GM23338 (cell line): Measurements from ENCODE around the gene SSBP2. TPM values are rescaled to one million over a fixed set of nuclear protein-coding genes. Genes with fewer than 3 reads are reported as not detected.

ENCODE experiments used
- ATAC-seq: fragments of 200-7000 bp; cut with Tn5 transposase; 3 replicates; pipeline ENCODE4 v1.9.1; 2020
- DNase-seq: peaks from one replicate; pipeline ENCODE4 v3.0.0-alpha.2; 2015; ENCODE audit warnings: low spot score
- H2AFZ ChIP-seq: fragments of 200-600 bp; sonication (generic); 2 replicates; pipeline ENCODE4 v1.8.0; 2016; ENCODE audit warnings: antibody characterized with exemption, mild to moderate bottlenecking, moderate library complexity
- H3F3A ChIP-seq: fragments of 200-600 bp; sonication (generic); replicated peaks from 2 replicates; pipeline ENCODE4 v1.8.0; 2017; ENCODE audit warnings: antibody characterized with exemption, mixed run types, low read depth
- H3K27ac ChIP-seq: fragments of 200-600 bp; sonication (generic); 2 replicates; pipeline ENCODE4 v1.6.1; 2016; ENCODE audit warnings: low read depth
- H3K27me3 ChIP-seq: fragments of 200-600 bp; sonication (generic); 2 replicates; pipeline ENCODE4 v1.8.0; 2016; ENCODE audit warnings: mild to moderate bottlenecking, mixed run types, moderate library complexity; ENCODE audit not compliant: insufficient read depth
- H3K36me3 ChIP-seq: fragments of 200-600 bp; sonication (generic); 2 replicates; pipeline ENCODE4 v1.8.0; 2016; ENCODE audit warnings: mild to moderate bottlenecking; ENCODE audit not compliant: insufficient read depth
- H3K4me1 ChIP-seq: fragments of 200-600 bp; sonication (generic); 2 replicates; pipeline ENCODE4 v1.8.0; 2016; ENCODE audit warnings: mild to moderate bottlenecking, moderate library complexity; ENCODE audit not compliant: insufficient read depth
- H3K4me2 ChIP-seq: fragments of 200-600 bp; sonication (generic); 2 replicates; pipeline ENCODE4 v1.7.1; 2017; ENCODE audit warnings: mixed run types
- H3K4me3 ChIP-seq: fragments of 200-600 bp; sonication (generic); 2 replicates; pipeline ENCODE4 v1.6.1; 2016; ENCODE audit warnings: mixed run types
- H3K79me2 ChIP-seq: fragments of 200-600 bp; sonication (generic); replicated peaks from 2 replicates; pipeline ENCODE4 v1.8.0; 2017; ENCODE audit warnings: mild to moderate bottlenecking; ENCODE audit not compliant: insufficient read depth
- H3K9me2 ChIP-seq: fragments of 200-600 bp; sonication (generic); 2 replicates; pipeline ENCODE4 v1.8.0; 2017; ENCODE audit not compliant: insufficient read depth
- H4K20me1 ChIP-seq: fragments of 200-600 bp; sonication (generic); replicated peaks from 2 replicates; pipeline ENCODE4 v1.8.0; 2017; ENCODE audit warnings: mild to moderate bottlenecking; ENCODE audit not compliant: insufficient read depth
- H3K27ac Mint-ChIP-seq: 2 replicates; pipeline ENCODE4 v1.8.0; 2020; ENCODE audit warnings: inconsistent platforms, mild to moderate bottlenecking, moderate library complexity, mixed read lengths
- H3K27me3 Mint-ChIP-seq: 3 replicates; pipeline ENCODE4 v1.8.0; 2022; ENCODE audit warnings: low read depth, mild to moderate bottlenecking, moderate library complexity, mixed read lengths, inconsistent platforms; ENCODE audit not compliant: insufficient read depth, poor library complexity
- H3K36me3 Mint-ChIP-seq: 3 replicates; pipeline ENCODE4 v1.8.0; 2021; ENCODE audit warnings: low read depth, mild to moderate bottlenecking, inconsistent platforms, moderate library complexity, mixed read lengths
- H3K4me1 Mint-ChIP-seq: 3 replicates; pipeline ENCODE4 v1.8.0; 2020; ENCODE audit warnings: mild to moderate bottlenecking, inconsistent platforms, mixed read lengths
- H3K4me3 Mint-ChIP-seq: 3 replicates; pipeline ENCODE4 v1.8.0; 2021; ENCODE audit warnings: moderate library complexity, mild to moderate bottlenecking, inconsistent platforms, mixed read lengths
- H3K9me3 Mint-ChIP-seq: 3 replicates; pipeline ENCODE4 v1.8.0; 2020; ENCODE audit warnings: moderate library complexity, mild to moderate bottlenecking, inconsistent platforms, mixed read lengths
- EZH2 ChIP-seq: fragments of 200-600 bp; sonication (generic); IDR thresholded peaks from one replicate; pipeline ENCODE4 v1.8.0; 2017; ENCODE audit warnings: antibody characterized with exemption, mild to moderate bottlenecking, low read depth; ENCODE audit not compliant: unreplicated experiment
- EZH2phosphoT487 ChIP-seq: fragments of 200-600 bp; sonication (generic); IDR thresholded peaks from one replicate; pipeline ENCODE4 v1.8.1; 2018; ENCODE audit warnings: antibody characterized with exemption; ENCODE audit not compliant: unreplicated experiment
- JUNB ChIP-seq: IDR thresholded peaks from one replicate; pipeline ENCODE4 v1.6.1; 2016; ENCODE audit warnings: antibody characterized with exemption; ENCODE audit not compliant: unreplicated experiment
- POLR2AphosphoS5 ChIP-seq: IDR thresholded peaks from 2 replicates; pipeline ENCODE4 v1.6.1; 2016; ENCODE audit warnings: antibody characterized with exemption, low read depth
- STAT1 ChIP-seq: IDR thresholded peaks from one replicate; pipeline ENCODE4 v1.6.1; 2016; ENCODE audit warnings: antibody characterized with exemption; ENCODE audit not compliant: unreplicated experiment
- ZNF114 ChIP-seq: fragments of 250-450 bp; sonication (Bioruptor Pico); IDR thresholded peaks from 2 replicates; pipeline ENCODE4 v1.5.0; 2020; ENCODE audit warnings: mild to moderate bottlenecking, moderate library complexity
- ZNF331 ChIP-seq: fragments of 250-450 bp; sonication (Bioruptor Pico); IDR thresholded peaks from 2 replicates; pipeline ENCODE4 v1.5.0; 2020; ENCODE audit warnings: low read depth, mild to moderate bottlenecking, moderate library complexity
- polyA plus RNA-seq: library from polyadenylated mRNA; unstranded; fragments of >200 nt; fragmentation: Nextera tagmentation; extraction: Ambion mirVana; gene quantifications from 2 replicates; pipeline ENCODE4 v1.2.1, GENCODE V29; 2016
- total RNA-seq: library from RNA; depleted of rRNA; stranded (reverse); fragments of >200 nt; shearing (Covaris generic); gene quantifications from 2 replicates; pipeline ENCODE4 v1.2.3, GENCODE V29; 2014
- TF ChIP-seq, protein P1 (sequence below): IDR thresholded peaks from one replicate; pipeline ENCODE4 v1.6.1; 2018; ENCODE audit warnings: antibody characterized with exemption; ENCODE audit not compliant: unreplicated experiment
- TF ChIP-seq, protein P2 (sequence below): fragments of 250-450 bp; sonication (Bioruptor Pico); IDR thresholded peaks from 2 replicates; pipeline ENCODE4 v1.5.0; 2020; ENCODE audit warnings: mild to moderate bottlenecking, moderate library complexity
- TF ChIP-seq, protein P3 (sequence below): IDR thresholded peaks from 2 replicates; pipeline ENCODE4 v1.6.1; 2016; ENCODE audit warnings: antibody characterized with exemption

SSBP2 gene
- total and polyA plus RNA-seq, 2 experiments from 2014 or later: 21.5 to 24.7 TPM

DNA sequence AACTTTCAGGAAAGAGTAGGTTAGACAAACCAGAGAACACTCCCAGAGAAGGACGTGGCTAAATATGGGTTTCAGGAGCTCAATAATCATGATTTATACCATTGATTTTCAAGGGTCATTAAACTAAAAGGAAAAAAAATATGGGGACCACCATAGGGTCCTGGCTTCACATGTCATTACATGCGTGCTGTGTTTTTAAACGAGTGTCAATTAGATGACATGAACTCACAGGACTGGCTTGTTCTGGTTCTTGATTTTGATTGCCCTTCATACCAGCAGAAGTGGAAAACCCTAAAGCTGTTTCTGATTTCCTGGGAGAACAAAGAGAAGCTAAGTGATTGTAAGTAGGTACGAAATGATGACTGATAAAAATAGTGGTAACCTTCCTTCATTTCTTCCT lies 362.7 kb downstream of the SSBP2 start:
- no peak overlapping the region for H3K4me3 Mint-ChIP-seq
- Histone ChIP-seq H3K4me3 (no peak overlapping the region), H3K36me3 (no peaks in the 10 kb centered on the region), H3K27me3 (peaks cover 11% of the 10 kb centered on the region), H3K27ac (no peak overlapping the region), H3F3A (no peaks in the 10 kb centered on the region), H2AFZ (no peak overlapping the region), H3K79me2 (no peaks in the 10 kb centered on the region), H3K9me2 (no peaks in the 10 kb centered on the region), H4K20me1 (no peaks in the 10 kb centered on the region), H3K4me1 (no peaks in the 10 kb centered on the region), H3K4me2 (no peak overlapping the region)
- ATAC-seq: no peak
- H3K36me3 Mint-ChIP-seq: no peaks in the 10 kb centered on the region
- H3K27ac Mint-ChIP-seq: no peak overlapping the region
- no peaks in the 10 kb centered on the region for H3K9me3 Mint-ChIP-seq
- DNase-seq: no peak
- H3K27me3 Mint-ChIP-seq: no peaks in the 10 kb centered on the region
- H3K4me1 Mint-ChIP-seq: no peaks in the 10 kb centered on the region
- TF ChIP-seq, protein P1, sequence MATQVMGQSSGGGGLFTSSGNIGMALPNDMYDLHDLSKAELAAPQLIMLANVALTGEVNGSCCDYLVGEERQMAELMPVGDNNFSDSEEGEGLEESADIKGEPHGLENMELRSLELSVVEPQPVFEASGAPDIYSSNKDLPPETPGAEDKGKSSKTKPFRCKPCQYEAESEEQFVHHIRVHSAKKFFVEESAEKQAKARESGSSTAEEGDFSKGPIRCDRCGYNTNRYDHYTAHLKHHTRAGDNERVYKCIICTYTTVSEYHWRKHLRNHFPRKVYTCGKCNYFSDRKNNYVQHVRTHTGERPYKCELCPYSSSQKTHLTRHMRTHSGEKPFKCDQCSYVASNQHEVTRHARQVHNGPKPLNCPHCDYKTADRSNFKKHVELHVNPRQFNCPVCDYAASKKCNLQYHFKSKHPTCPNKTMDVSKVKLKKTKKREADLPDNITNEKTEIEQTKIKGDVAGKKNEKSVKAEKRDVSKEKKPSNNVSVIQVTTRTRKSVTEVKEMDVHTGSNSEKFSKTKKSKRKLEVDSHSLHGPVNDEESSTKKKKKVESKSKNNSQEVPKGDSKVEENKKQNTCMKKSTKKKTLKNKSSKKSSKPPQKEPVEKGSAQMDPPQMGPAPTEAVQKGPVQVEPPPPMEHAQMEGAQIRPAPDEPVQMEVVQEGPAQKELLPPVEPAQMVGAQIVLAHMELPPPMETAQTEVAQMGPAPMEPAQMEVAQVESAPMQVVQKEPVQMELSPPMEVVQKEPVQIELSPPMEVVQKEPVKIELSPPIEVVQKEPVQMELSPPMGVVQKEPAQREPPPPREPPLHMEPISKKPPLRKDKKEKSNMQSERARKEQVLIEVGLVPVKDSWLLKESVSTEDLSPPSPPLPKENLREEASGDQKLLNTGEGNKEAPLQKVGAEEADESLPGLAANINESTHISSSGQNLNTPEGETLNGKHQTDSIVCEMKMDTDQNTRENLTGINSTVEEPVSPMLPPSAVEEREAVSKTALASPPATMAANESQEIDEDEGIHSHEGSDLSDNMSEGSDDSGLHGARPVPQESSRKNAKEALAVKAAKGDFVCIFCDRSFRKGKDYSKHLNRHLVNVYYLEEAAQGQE: no peak
- no peak for TF ChIP-seq JUNB

DNA sequence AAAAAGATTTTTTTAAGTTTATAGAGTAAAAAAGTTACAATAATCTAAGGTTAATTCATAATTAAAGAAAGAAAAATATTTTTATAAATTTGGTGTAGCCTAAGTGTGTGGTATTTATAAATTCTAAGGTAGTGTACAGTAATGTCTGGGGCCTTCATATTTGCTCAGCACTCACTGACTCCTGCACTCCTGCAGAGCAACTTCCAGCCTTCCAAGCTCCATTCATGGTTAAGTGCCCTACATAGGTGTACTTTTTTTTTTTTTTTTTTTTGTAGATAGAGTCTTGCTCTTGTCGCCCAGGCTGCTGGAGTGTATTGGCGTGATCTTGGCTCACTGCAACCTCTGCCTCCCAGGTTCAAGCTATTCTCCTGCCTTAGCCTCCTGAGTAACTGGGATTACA lies 367.0 kb downstream of the SSBP2 start:
- Mint-ChIP-seq H3K27me3 (no peaks in the 10 kb centered on the region), H3K4me1 (no peaks in the 10 kb centered on the region)
- no peak overlapping the region for H2AFZ ChIP-seq
- TF ChIP-seq, protein P2, sequence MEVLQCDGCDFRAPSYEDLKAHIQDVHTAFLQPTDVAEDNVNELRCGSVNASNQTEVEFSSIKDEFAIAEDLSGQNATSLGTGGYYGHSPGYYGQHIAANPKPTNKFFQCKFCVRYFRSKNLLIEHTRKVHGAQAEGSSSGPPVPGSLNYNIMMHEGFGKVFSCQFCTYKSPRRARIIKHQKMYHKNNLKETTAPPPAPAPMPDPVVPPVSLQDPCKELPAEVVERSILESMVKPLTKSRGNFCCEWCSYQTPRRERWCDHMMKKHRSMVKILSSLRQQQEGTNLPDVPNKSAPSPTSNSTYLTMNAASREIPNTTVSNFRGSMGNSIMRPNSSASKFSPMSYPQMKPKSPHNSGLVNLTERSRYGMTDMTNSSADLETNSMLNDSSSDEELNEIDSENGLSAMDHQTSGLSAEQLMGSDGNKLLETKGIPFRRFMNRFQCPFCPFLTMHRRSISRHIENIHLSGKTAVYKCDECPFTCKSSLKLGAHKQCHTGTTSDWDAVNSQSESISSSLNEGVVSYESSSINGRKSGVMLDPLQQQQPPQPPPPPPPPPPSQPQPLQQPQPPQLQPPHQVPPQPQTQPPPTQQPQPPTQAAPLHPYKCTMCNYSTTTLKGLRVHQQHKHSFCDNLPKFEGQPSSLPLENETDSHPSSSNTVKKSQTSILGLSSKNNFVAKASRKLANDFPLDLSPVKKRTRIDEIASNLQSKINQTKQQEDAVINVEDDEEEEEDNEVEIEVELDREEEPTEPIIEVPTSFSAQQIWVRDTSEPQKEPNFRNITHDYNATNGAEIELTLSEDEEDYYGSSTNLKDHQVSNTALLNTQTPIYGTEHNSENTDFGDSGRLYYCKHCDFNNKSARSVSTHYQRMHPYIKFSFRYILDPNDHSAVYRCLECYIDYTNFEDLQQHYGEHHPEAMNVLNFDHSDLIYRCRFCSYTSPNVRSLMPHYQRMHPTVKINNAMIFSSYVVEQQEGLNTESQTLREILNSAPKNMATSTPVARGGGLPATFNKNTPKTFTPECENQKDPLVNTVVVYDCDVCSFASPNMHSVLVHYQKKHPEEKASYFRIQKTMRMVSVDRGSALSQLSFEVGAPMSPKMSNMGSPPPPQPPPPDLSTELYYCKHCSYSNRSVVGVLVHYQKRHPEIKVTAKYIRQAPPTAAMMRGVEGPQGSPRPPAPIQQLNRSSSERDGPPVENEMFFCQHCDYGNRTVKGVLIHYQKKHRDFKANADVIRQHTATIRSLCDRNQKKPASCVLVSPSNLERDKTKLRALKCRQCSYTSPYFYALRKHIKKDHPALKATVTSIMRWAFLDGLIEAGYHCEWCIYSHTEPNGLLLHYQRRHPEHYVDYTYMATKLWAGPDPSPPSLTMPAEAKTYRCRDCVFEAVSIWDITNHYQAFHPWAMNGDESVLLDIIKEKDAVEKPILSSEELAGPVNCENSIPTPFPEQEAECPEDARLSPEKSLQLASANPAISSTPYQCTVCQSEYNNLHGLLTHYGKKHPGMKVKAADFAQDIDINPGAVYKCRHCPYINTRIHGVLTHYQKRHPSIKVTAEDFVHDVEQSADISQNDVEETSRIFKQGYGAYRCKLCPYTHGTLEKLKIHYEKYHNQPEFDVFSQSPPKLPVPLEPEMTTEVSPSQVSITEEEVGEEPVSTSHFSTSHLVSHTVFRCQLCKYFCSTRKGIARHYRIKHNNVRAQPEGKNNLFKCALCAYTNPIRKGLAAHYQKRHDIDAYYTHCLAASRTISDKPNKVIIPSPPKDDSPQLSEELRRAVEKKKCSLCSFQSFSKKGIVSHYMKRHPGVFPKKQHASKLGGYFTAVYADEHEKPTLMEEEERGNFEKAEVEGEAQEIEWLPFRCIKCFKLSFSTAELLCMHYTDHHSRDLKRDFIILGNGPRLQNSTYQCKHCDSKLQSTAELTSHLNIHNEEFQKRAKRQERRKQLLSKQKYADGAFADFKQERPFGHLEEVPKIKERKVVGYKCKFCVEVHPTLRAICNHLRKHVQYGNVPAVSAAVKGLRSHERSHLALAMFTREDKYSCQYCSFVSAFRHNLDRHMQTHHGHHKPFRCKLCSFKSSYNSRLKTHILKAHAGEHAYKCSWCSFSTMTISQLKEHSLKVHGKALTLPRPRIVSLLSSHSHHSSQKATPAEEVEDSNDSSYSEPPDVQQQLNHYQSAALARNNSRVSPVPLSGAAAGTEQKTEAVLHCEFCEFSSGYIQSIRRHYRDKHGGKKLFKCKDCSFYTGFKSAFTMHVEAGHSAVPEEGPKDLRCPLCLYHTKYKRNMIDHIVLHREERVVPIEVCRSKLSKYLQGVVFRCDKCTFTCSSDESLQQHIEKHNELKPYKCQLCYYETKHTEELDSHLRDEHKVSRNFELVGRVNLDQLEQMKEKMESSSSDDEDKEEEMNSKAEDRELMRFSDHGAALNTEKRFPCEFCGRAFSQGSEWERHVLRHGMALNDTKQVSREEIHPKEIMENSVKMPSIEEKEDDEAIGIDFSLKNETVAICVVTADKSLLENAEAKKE (CRISPR knock-in tag): no peak
- no peak for TF ChIP-seq POLR2AphosphoS5
- TF ChIP-seq ZNF114 (CRISPR knock-in tag): no peak
- no peak for TF ChIP-seq STAT1
- TF ChIP-seq EZH2: no peak
- no peak for TF ChIP-seq ZNF331 (CRISPR knock-in tag)
- TF ChIP-seq, protein P3, sequence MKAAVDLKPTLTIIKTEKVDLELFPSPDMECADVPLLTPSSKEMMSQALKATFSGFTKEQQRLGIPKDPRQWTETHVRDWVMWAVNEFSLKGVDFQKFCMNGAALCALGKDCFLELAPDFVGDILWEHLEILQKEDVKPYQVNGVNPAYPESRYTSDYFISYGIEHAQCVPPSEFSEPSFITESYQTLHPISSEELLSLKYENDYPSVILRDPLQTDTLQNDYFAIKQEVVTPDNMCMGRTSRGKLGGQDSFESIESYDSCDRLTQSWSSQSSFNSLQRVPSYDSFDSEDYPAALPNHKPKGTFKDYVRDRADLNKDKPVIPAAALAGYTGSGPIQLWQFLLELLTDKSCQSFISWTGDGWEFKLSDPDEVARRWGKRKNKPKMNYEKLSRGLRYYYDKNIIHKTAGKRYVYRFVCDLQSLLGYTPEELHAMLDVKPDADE: no peak
- no peak for TF ChIP-seq EZH2phosphoT487
- TF ChIP-seq JUNB: no peak

More for the DNA sequence above, 367.0 kb downstream of the SSBP2 start:
- no peak overlapping the region for H3K4me2 ChIP-seq
- no peaks in the 10 kb centered on the region for H4K20me1 ChIP-seq
- DNase-seq (no peak), ATAC-seq (no peak)
- no peak overlapping the region for H3K27ac Mint-ChIP-seq
- no peak overlapping the region for H3K4me3 ChIP-seq
- no peaks in the 10 kb centered on the region for H3K36me3 ChIP-seq
- H3F3A ChIP-seq: no peaks in the 10 kb centered on the region
- no peaks in the 10 kb centered on the region for H3K9me3 Mint-ChIP-seq
- H3K4me3 Mint-ChIP-seq: no peak overlapping the region
- no peaks in the 10 kb centered on the region for H3K4me1 ChIP-seq
- H3K27ac ChIP-seq: no peak overlapping the region
- H3K9me2 ChIP-seq: no peaks in the 10 kb centered on the region
- H3K27me3 ChIP-seq: no peaks in the 10 kb centered on the region
- H3K36me3 Mint-ChIP-seq: no peaks in the 10 kb centered on the region
- no peaks in the 10 kb centered on the region for H3K79me2 ChIP-seq
